Bronchial epithelial cell (primary cell): ENCODE measurements around the gene INSRR. TPM values are rescaled to one million over a fixed set of nuclear protein-coding genes. Genes with fewer than 3 reads are reported as not detected.

Source experiments
- DNase-seq: peaks from one replicate; pipeline ENCODE4 v3.0.0-alpha.2; 2010; ENCODE audit warnings: low read depth
- FAIRE-seq: peaks from 2 replicates; lab custom pipeline; 2011; peaks lifted over from hg19 to GRCh38; lab: Jason Lieb, UNC
- H3K27me3 ChIP-seq: 2 replicates; pipeline ENCODE4 v1.5.1; 2011; ENCODE audit warnings: low read length; ENCODE audit not compliant: control insufficient read depth, insufficient read depth
- H3K36me3 ChIP-seq: 2 replicates; pipeline ENCODE4 v1.5.1; 2011; ENCODE audit warnings: low read length; ENCODE audit not compliant: control insufficient read depth, insufficient read depth
- H3K4me3 ChIP-seq: 2 replicates; pipeline ENCODE4 v1.5.1; 2011; ENCODE audit warnings: mild to moderate bottlenecking, low read depth, low read length, control low read depth
- total RNA-seq: library from RNA; depleted of rRNA; stranded (reverse); fragments of >200 nt; gene quantifications from 2 replicates; pipeline ENCODE4 v1.2.1, GENCODE V29; 2014
- TF ChIP-seq, protein P1 (sequence below): IDR thresholded peaks from 2 replicates; pipeline ENCODE4 v1.5.1; 2011; ENCODE audit warnings: mild to moderate bottlenecking, moderate library complexity, low read length, control low read depth, inconsistent platforms; ENCODE audit not compliant: insufficient read depth, severe bottlenecking

INSRR gene
- total RNA-seq, 1 donor from 2014 or later, result not detected

GRCh38 chr1:156836892-156837291, 22.0 kb downstream of the INSRR start:
- no peak for FAIRE-seq
- Histone ChIP-seq H3K27me3 (peaks cover 20% of the 10 kb centered on the region), H3K4me3 (no peak overlapping the region), H3K36me3 (no peaks in the 10 kb centered on the region)
- TF ChIP-seq, protein P1, sequence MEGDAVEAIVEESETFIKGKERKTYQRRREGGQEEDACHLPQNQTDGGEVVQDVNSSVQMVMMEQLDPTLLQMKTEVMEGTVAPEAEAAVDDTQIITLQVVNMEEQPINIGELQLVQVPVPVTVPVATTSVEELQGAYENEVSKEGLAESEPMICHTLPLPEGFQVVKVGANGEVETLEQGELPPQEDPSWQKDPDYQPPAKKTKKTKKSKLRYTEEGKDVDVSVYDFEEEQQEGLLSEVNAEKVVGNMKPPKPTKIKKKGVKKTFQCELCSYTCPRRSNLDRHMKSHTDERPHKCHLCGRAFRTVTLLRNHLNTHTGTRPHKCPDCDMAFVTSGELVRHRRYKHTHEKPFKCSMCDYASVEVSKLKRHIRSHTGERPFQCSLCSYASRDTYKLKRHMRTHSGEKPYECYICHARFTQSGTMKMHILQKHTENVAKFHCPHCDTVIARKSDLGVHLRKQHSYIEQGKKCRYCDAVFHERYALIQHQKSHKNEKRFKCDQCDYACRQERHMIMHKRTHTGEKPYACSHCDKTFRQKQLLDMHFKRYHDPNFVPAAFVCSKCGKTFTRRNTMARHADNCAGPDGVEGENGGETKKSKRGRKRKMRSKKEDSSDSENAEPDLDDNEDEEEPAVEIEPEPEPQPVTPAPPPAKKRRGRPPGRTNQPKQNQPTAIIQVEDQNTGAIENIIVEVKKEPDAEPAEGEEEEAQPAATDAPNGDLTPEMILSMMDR, result no peak
- no peak for DNase-seq

GRCh38 chr1:156836041-156836654, 22.8 kb downstream of the INSRR start:
- DNase-seq (no peak), FAIRE-seq (no peak)
- no peaks in the 10 kb centered on the region for H3K36me3 ChIP-seq
- H3K27me3 ChIP-seq, result peaks cover 22% of the 10 kb centered on the region
- TF ChIP-seq, protein P1, result no peak
- H3K4me3 ChIP-seq, result no peak overlapping the region

- FAIRE-seq (no peak), DNase-seq (no peak)
- H3K27me3 ChIP-seq, result peaks cover 21% of the 10 kb centered on the region
Observed at GRCh38 chr1:156834322-156834721, 24.6 kb downstream of the INSRR start.

DNA sequence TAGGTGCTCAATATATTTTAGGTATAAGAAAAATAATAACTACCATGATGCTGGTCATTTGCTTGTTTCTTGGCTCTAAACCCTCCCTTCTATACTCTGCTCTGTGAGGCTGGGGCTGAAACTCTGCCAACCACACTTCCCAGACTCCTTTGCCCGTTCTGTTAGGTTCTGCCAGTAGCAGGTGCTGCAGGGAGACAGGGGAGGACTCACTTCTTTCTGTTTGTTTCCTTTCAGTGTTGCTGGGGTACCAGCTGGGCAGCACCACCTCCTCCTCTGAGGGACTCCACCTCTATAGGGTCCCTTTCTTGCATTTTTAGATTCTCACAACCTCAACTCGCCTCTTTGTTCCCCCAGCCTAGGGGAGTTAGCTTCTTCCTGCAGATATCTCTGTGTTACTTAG, 25.3 kb downstream of the INSRR start:
- no peaks in the 10 kb centered on the region for H3K36me3 ChIP-seq
- TF ChIP-seq, protein P1, result no peak
- H3K27me3 ChIP-seq, result peaks cover 19% of the 10 kb centered on the region
- DNase-seq, result no peak
- FAIRE-seq, result no peak
- H3K4me3 ChIP-seq, result no peak overlapping the region

More at GRCh38 chr1:156834322-156834721, 24.6 kb downstream of the INSRR start:
- Histone ChIP-seq H3K4me3 (no peak overlapping the region), H3K36me3 (no peaks in the 10 kb centered on the region)
- TF ChIP-seq, protein P1, result no peak

DNA sequence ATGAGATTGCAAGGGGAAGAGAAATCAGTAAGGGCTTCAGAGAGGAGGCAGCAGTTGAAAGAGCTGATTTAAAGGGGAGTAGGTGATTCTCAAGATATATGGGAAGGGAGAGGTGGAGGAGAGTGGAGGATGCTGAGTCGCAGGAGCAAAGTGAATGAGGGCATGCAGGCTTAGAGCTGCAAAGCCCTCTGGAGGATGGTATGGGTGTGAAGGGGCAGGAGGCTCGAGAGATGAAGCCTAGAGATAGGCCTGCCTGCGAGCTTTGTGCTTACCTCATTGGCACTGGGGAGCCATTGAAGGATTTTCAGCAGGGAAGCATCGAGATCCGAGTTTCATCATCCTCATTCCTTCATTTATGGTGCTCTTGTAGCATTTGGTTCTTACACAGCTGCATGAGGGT, 26.5 kb downstream of the INSRR start:
- no peak for DNase-seq
- TF ChIP-seq, protein P1, result no peak
- H3K4me3 ChIP-seq, result no peak overlapping the region
- H3K36me3 ChIP-seq, result no peaks in the 10 kb centered on the region
- no peak for FAIRE-seq
- H3K27me3 ChIP-seq, result peaks cover 19% of the 10 kb centered on the region
